ENCODE measurements around the gene LANCL2. TPM values are rescaled to one million over a fixed set of nuclear protein-coding genes. Genes with fewer than 3 reads are reported as not detected.

Gene LANCL2
- total RNA-seq, 1 donor from 2014 or later = 21.5 TPM

DNA sequence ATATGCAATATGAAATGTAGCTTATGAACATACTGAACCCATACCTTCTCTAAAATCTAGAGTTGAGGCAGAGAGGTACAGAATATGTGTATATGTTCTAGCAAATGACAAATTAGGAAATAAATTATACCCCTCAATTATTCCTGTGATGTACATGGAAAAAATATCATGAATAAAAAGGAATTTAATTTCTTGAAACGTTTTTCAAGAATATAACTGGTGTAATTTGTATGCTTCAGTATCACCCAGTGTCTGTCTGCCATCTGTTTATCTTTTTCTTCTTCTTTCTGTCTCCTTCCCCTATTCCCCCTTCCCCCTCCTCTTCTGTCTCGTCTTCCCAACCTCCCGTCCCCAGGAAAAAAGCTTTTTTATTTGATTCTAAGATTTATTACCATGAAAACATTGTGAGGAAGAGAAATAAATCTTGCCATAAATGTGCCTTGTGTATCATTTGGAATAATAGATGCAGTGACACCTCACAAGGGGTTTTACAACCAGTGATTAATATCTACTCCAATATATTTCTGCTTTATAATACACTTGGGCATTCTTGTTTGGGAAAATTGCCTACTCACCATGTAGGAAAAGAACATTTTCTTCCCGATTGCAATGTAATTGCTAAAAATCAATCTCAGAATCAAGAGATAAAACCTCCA lies 12.2 kb downstream of the LANCL2 start:
- POLR2A ChIA-PET = no interaction called here
- TF ChIP-seq, protein P1, sequence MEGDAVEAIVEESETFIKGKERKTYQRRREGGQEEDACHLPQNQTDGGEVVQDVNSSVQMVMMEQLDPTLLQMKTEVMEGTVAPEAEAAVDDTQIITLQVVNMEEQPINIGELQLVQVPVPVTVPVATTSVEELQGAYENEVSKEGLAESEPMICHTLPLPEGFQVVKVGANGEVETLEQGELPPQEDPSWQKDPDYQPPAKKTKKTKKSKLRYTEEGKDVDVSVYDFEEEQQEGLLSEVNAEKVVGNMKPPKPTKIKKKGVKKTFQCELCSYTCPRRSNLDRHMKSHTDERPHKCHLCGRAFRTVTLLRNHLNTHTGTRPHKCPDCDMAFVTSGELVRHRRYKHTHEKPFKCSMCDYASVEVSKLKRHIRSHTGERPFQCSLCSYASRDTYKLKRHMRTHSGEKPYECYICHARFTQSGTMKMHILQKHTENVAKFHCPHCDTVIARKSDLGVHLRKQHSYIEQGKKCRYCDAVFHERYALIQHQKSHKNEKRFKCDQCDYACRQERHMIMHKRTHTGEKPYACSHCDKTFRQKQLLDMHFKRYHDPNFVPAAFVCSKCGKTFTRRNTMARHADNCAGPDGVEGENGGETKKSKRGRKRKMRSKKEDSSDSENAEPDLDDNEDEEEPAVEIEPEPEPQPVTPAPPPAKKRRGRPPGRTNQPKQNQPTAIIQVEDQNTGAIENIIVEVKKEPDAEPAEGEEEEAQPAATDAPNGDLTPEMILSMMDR (IDR thresholded peaks at IDR 0.05) = no peak
- CTCF ChIA-PET = no interaction called here
- DNase-seq (no peak), ATAC-seq (ENCODE audit: low read depth) (no peak)
- Mint-ChIP-seq H3K36me3 (ENCODE audit: low read depth) (no peaks in the 10 kb centered on the region), H3K9me3 (no peaks in the 10 kb centered on the region), H3K4me1 (peaks cover 9% of the 10 kb centered on the region), H3K27ac (no peak overlapping the region), H3K4me3 (no peak overlapping the region), H3K27me3 (no peaks in the 10 kb centered on the region)
- intact Hi-C loops (cut with micrococcal nuclease) = no loop called here

DNA sequence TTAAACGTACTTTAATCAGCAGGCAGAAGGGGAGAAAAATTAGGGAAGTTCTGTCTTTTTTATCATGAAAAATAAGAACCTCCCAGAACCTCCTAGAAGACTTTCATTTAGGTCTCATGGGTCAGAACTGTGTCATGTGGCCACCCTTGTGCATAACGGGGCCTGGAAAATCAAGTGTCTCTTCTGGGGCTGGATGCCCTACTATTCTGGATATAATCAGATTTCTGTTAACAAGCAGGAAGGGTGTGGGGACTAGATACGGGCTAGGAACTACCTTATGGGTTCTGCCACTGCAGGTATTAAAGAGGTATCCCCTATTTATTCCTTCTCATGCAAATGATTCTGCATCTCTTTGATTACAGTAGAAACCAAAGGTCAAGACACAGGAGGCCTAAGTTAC lies 14.1 kb downstream of the LANCL2 start:
- peaks cover 4% of the 10 kb centered on the region for H3K9me3 Mint-ChIP-seq
- H3K4me1 Mint-ChIP-seq = peaks cover 4% of the 10 kb centered on the region
- no peak for ATAC-seq (ENCODE audit: low read depth)
- H3K27ac Mint-ChIP-seq = no peak overlapping the region
- no peak overlapping the region for H3K4me3 Mint-ChIP-seq
- H3K36me3 Mint-ChIP-seq (ENCODE audit: low read depth) = peaks cover 4% of the 10 kb centered on the region
- POLR2A ChIA-PET = no interaction called here
- TF ChIP-seq, protein P1 (IDR thresholded peaks at IDR 0.05) = no peak
- CTCF ChIA-PET = no interaction called here
- no peaks in the 10 kb centered on the region for H3K27me3 Mint-ChIP-seq
- intact Hi-C loops (cut with micrococcal nuclease) = no loop called here
- DNase-seq = no peak

DNA sequence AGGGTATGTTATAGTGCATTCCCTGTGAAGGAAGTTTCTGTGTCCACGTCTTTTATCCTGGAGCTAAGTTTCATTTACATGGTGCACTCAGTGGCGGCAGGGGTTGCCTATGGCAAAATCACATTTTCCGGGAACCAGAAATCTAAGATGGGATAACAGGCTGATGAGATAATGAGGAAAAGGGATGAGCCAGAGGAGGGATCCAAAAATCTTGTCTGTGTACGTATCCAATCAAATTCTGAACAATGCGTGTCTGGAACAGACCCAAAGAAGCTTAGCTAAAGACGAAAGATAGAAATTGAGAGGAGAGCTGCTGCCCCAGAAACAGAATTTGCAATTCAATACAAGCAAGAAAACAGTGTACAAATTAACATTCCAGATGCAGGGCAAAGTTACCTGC lies 16.1 kb downstream of the LANCL2 start:
- DNase-seq = no peak
- H3K9me3 Mint-ChIP-seq = peaks cover 13% of the 10 kb centered on the region
- ATAC-seq (ENCODE audit: low read depth) = no peak
- H3K27ac Mint-ChIP-seq = no peak overlapping the region
- H3K27me3 Mint-ChIP-seq = no peaks in the 10 kb centered on the region
- no peaks in the 10 kb centered on the region for H3K4me1 Mint-ChIP-seq
- TF ChIP-seq, protein P1 (IDR thresholded peaks at IDR 0.05) = no peak
- H3K4me3 Mint-ChIP-seq = no peak overlapping the region
- peaks cover 14% of the 10 kb centered on the region for H3K36me3 Mint-ChIP-seq (ENCODE audit: low read depth)
- intact Hi-C loops (cut with micrococcal nuclease) = no loop called here
- ChIA-PET CTCF (no interaction called here), POLR2A (no interaction called here)

DNA sequence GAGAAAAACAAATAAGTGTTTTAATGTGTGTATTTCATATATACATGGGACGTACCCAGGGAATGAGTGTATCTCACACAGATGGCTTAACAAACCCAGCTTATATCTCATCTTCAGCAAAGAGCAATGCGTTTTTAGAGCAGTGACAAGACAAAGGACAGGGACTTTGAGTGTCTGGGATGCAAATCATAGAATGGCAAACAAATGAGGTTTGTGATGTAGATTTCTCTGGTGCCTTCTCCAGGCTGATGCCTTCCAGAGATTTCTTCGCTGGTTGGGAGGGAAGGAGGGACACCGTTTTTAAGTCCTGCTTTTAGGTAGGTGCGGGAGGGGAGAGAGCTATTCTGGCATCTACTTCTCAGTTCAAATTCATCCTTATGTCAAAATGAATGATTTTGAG lies 16.6 kb downstream of the LANCL2 start:
- no peak for DNase-seq
- ChIA-PET CTCF (no interaction called here), POLR2A (no interaction called here)
- no peak overlapping the region for H3K4me3 Mint-ChIP-seq
- no peak for ATAC-seq (ENCODE audit: low read depth)
- intact Hi-C loops (cut with micrococcal nuclease) = no loop called here
- no peaks in the 10 kb centered on the region for H3K27me3 Mint-ChIP-seq
- TF ChIP-seq, protein P1 (IDR thresholded peaks at IDR 0.05) = no peak
- no peaks in the 10 kb centered on the region for H3K4me1 Mint-ChIP-seq
- no peak overlapping the region for H3K27ac Mint-ChIP-seq
- peaks cover 17% of the 10 kb centered on the region for H3K9me3 Mint-ChIP-seq
- peaks cover 19% of the 10 kb centered on the region for H3K36me3 Mint-ChIP-seq (ENCODE audit: low read depth)

DNA sequence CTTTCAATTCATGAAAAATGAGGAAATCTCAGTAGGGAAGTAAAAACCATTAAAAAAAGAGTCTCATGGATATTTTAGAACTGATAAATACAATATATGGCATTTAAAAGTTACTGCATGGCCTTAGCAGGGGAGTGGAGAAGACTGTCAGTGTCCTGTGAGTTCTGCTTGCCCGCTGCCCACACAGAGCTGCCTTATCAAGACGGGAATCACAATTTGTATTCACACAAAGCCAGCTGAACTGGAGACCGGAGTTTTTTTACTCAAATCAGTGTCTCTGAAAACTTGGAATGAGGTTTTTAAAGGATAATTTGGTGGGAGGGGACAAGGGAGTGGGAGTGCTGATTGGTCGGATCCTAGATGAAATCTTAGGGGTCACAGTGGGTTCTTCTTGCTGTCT lies 17.1 kb downstream of the LANCL2 start:
- TF ChIP-seq, protein P1 (IDR thresholded peaks at IDR 0.05) = no peak
- intact Hi-C loops (cut with micrococcal nuclease) = no loop called here
- POLR2A ChIA-PET = no interaction called here
- Mint-ChIP-seq H3K4me1 (no peaks in the 10 kb centered on the region), H3K9me3 (peaks cover 22% of the 10 kb centered on the region), H3K27me3 (no peaks in the 10 kb centered on the region), H3K27ac (no peak overlapping the region), H3K4me3 (no peak overlapping the region), H3K36me3 (ENCODE audit: low read depth) (peaks cover 24% of the 10 kb centered on the region)
- DNase-seq = no peak
- CTCF ChIA-PET = no interaction called here
- no peak for ATAC-seq (ENCODE audit: low read depth)

Measured in activated B cell treated with CpG ODN at 0.5 μM for 24 hours (primary cell).